HG03039 (cell line): ENCODE data around the gene FARP2.

Experiments used
- ATAC-seq: cut with Tn5 transposase; IDR thresholded peaks from one replicate; pipeline ENCODE4 v1.9.1; 2021; ENCODE audit warnings: mild to moderate bottlenecking, moderate library complexity; ENCODE audit not compliant: unreplicated experiment

Gene FARP2

DNA sequence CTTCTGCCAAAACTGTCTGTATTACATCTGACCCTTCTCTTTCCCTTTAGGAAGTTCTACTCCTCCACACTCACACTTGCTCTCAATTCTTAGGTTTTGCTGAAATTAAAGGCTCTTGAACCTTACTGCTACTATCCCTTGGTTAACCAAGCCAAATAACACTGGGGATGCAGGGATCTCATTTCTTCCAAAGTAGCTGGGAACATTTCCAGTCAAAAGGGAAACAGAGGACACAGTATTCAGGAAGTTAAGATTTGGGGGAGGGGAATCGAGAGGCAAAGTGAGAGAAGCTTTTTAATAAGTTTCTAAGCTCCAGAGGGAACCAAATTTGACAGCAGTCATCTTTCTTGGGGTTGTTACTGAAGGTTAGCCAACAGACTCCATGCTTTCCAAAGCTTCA lies 34.2 kb upstream of the FARP2 start:
- ATAC-seq = no peak

DNA sequence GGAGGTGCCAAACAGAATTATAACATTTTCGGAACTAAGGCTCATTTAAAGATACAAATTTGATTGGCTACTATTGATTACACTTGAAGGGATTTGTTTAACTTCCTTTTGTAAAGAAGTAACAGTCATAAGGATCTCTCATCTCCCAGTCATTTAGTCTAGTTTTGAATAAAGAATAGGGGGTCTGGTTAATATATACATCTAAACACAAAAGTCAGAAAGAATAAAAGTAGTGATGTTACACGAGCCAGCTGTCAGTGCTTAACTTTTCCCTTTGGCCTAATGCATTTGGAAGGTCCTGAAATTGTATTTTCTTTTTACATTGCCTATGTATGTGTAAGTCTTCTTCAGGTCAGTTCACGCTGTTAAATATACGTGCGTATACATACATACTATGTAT lies 32.3 kb upstream of the FARP2 start:
- no peak for ATAC-seq

GRCh38 chr2:241324775-241325174 lies 31.3 kb upstream of the FARP2 start:
- no peak for ATAC-seq

DNA sequence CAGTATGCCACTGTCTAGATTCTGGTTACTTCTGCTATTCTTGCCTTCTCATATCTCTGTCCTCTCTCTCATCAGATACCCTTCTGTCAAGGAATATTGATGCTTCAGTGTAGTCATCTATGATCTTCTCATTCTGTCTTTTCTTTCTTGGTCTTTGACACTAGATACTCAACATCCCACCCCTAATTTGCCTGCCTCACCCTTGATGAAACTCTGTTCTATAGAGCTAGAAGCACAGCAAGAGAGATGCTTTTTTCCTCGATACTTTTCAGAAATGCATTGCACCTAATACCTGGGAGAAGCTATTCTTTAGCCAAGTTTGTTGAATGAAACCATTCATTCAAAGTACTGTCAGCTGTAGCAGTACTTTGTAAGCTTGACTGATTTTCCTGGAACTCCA lies 30.8 kb upstream of the FARP2 start:
- no peak for ATAC-seq

DNA sequence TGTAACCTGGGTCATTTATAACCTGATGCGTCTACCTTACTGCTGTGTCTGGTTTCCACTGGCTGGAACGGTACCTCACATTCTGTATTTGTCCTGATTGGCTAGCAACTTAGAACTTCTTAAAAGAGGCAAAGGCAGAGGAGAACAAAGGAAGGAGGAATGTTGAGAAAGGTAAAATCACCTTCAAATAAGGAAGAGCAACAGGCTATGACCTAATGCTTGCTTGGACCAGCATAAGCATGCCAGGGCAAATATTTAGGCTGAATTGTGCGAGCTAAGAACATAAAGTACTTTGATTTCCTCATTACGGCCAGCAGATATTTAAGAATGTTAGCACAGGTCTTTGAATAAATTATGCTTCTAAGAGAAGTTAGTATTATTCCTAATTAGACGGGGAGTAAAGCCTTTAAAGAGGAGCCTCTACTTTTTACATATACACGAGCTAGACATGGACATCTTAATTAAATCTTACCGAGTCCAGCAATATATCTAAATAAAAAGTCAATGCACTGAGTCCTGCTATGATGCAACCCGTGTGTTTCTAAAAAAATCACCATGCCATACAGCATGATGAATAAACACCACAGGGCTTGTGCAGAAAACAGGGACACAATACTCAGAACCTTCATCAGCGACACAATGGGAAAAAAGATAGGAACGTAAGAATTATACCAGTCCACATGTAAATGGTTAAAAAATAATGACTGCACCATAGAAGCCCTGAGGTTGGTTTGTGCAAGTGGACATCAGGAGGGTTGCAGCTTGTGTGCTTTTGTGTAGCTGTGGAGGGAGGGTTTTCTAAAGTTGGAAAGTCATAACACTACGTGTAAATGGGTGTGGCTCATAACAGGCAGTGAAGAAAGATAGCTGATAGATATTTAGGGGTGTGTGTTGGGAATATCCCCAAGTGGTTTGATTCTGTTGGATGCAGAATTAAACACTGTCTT lies 26.1 kb upstream of the FARP2 start:
- ATAC-seq = no peak

- ATAC-seq = no peak
These were observed 25.5 kb upstream of the FARP2 start for GRCh38 chr2:241330616-241330981.

DNA sequence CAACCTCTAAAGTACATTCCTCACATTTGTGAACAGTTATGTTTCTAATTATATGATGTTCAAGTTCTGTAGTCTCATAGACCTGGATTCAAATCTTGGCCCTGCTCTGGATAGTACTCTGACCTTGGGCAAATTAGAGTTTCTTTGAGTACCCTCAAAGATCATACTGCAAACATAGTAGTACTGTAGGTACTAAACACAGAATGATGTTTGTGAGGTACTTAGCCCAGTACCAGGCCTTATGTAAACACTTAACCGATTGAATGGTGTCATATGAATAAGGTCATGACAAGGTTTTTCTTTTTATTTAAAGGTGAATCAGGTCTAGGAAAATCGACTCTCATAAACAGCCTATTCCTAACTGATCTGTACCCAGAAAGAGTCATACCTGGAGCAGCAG lies 21.3 kb upstream of the FARP2 start:
- ATAC-seq = no peak

DNA sequence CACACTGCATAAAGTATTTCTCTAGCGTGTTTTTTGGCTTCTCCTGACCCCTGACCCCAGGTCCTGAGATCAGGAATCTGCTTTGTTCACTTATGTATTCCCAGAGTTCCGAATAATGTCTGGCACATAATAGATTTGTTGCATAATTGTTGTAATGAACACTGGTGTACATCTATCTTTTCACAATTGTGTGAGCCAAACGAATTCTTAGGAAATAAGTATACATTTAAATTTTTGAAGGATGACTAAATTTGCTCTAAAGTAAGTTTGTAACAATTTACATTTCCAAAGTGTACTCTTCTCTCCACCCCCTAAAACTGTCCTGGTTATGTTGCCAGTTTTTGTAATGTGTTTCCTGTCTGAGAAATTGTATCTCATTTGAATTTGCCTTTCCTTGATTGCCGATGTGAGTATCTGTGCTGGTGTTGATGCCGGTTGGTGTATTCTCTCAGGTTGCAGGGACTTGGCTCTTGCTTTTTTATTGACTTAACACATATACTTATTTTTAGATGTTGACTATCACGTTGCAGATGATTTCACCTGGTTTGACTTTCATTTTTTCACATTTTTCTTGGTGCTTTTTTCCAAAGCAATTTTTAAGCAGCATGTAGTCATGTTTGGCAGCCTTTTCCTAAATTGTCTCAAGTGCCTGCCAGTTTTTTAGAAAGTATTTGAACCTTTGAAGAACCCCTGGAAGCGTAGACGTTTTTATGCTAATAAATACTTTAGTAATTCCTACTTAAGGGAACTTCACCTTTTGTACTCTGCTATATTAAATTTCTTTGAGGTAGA lies 16.1 kb upstream of the FARP2 start:
- ATAC-seq = no peak

GRCh38 chr2:241340631-241341163 lies 15.4 kb upstream of the FARP2 start:
- no peak for ATAC-seq

DNA sequence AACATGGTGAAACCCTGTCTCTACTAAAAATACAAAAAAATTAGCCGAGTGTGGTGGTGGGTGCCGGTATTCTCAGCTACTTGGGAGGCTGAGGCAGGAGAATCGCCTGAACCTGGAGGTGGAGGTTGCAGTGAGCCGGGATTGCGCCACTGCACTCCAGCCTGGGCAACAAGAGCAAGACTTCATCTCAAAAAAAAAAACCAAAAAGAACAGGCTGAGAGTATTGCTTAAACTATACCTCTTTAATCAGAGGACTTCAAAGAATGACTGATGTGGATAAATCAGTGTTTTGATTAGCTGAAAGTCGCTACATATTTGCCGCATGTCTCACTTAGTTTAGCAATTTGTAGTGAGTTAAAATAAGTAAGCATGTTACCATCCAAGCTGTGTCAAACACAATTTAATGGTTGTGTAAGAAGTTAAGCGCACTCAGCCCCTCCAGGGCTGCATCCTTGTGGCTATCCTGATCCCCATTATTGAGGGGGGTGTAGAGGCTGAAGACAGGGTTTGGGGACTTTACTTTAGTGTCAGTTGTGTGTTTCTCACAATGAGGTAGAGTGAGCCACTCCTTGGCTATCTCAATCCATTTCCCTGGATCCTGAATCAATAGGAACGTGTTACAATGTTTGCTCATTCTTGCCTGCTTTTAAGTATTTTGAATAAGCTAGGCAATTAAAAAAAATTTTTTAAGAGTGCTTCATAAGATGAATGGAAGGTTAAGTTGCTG lies 11.0 kb upstream of the FARP2 start:
- no peak for ATAC-seq

DNA sequence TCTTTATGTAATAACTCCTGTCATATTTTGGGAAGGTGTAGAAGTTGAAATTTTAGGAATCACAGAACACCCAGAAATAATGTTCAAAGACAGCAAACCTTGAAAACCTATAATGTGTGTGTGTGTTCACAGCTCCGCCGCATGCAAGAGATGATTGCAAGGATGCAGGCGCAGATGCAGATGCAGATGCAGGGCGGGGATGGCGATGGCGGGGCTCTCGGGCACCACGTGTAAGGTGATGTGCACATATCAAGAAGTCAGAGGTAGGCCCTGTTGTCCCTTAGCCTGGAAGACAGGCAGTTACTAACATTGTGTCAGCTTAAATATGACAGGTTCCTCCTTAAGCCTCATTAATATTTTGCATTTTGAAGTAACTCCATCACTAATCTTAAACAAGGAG lies 6.1 kb upstream of the FARP2 start:
- no peak for ATAC-seq

- no peak for ATAC-seq
These were observed 5.6 kb upstream of the FARP2 start for GRCh38 chr2:241350530-241350877.

DNA sequence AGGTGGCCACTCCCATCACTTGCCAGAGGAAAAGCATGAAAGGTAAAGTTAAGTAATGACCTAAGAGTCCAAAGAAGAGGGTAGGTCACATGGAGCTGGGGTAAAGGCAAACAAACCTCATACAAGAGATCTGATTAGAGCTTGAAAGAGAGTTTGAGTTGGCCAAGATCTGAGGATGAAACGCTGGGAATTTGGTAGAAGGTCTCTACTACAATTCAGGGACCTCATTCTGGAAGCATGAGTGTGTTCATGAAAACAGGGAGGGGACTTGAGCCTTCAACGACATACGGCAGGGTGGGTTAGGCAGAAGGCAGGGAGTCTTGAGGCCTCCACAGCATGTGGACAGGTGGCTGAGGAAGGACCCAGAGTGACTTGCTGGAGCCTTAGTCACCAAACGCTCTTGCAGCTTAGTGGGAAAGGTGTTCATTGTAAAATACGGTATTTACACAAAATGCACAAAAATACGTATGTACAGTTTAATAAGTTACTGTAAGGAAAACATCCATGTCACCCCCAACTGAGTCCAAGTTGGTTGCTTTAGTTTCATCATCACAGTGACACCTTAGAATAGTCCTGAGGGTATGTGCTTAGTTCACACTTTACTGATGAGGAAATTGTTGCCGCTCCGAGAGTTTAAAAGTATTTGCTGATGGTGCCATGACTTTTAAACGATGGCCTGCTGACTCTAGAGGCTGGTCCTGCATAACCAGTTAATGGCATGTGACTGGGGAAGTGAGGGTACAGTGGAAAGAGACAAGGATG lies 5.0 kb upstream of the FARP2 start:
- no peak for ATAC-seq

DNA sequence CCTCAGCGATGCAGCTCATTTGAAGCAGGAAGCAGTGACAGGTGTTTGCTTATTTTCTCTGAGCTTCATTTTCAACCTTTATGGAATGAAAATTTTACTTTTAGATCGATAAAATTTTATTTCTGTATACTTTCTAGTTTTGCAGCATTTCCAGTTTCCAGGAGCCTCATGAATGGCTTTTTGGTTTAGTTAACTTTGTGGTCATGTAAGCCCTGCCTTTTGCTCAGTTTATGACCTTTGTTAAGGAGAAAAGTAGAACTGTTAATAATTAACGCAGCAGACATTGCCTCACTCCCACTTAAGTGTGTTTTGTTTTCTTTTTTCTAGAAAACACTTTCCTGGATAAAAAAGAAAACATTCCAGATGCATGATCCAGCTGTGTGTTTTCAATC lies 4.4 kb upstream of the FARP2 start:
- ATAC-seq = no peak

- ATAC-seq = no peak
These were observed 3.9 kb upstream of the FARP2 start for GRCh38 chr2:241352227-241352626.

DNA sequence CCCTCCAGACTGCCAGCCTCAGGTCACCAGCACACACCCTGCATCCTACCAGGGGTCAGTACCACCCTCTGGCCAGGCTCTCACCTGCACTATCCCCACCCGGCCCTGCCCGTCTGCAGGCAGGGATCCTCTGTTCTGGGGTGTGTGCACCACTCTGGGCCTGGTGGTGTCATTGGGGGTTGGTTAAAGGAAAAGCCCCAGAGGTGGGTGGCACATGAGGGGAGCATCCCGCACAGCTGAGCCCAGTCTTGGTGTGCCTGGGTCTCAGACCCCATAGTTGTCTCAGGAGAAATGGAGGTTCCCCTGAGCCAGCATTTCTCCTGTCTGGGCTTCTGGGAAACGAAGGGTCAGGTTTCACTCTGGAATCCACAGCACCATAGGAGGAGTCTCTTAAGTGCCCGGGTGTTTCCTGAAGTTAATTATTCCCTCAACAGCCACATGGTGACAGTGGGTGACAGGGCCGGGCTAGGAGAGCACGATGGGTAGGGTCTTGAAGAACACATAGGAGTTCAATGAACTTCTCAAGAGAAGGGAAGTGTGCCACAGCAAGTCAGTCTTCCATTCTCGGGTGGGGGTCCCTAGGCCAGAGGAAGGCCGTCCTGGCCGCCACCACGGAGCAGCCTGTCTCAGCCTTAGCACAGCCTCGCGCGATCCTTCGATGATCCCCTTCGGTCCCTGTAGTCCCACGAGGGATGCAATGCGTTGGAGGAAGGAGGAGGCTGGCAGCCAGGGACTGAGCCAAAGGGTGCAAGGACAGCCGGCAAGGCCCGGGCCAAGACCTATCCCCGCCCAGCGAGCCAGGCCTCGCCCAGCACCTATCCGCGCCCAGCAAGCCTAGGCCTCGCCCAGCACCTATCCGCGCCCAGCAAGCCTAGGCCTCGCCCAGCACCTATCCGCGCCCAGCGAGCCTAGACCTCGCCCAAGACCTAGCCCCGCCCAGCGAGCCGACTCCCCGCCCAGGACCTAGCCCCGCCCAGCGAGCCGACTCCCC lies 1.1 kb upstream of the FARP2 start:
- no peak for ATAC-seq

- ATAC-seq = no peak
These were observed 781 bp downstream of the FARP2 start for GRCh38 chr2:241356871-241357260.

GRCh38 chr2:241357531-241357930 lies 1.4 kb downstream of the FARP2 start:
- no peak for ATAC-seq

DNA sequence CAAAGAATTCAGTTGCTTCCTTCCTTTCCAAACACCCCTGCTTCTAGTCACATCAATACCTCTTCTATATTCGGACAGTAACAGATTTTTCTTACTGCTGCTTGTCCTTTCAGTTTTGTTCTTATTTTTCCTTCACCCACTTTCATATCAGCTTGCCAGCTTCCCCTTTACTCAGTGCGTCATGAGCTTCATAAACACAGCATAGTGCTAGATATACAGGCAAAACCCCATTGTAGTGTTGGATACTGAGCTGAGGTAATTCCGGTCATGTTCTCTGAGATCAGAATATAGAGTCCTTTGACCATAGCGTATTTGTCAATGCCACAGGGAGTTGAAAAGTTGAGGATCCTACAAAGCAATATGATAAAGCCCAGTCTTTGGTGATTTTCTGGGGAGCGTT lies 2.4 kb downstream of the FARP2 start:
- no peak for ATAC-seq
